HepG2 (cell line): ENCODE data around the gene DNAH8. TPM values are rescaled to one million over a fixed set of nuclear protein-coding genes. Genes with fewer than 3 reads are reported as not detected.
"Not testable (repeated sequence)": the region's sequence is repeated elsewhere in the genome, so short reads cannot be mapped to it uniquely, and the experiment has no call there.

Experiments used
- ATAC-seq: fragments of 200-7000 bp; cut with Tn5 transposase; 3 replicates; pipeline ENCODE4 v1.9.1; 2020; ENCODE audit warnings: mild to moderate bottlenecking, moderate library complexity
- BruUV-seq: library from RNA; stranded (reverse); fragments of 400-500 nt; replicated peaks from 2 replicates; lab custom pipeline; 2021; lab: Mats Ljungman, UMichigan
- CTCF ChIA-PET: fragments of 300-600 bp; formaldehyde crosslinking; extraction: SDS; loops from one replicate; lab custom pipeline; 2021; ENCODE audit warnings: low total read pairs, inconsistent platforms, low intra/inter-chr PET ratio; lab: Yijun Ruan, JAX
- POLR2A ChIA-PET: fragments of 350-600 bp; sonication (Branson Sonifier 250); formaldehyde crosslinking; loops from one replicate; lab custom pipeline; 2020; ENCODE audit warnings: antibody characterized with exemption, inconsistent platforms; lab: Yijun Ruan, JAX
- DNase-seq: peaks from one replicate; pipeline ENCODE4 v3.0.0-alpha.2; 2015; ENCODE audit warnings: low spot score
- FAIRE-seq: peaks from 3 replicates; lab custom pipeline; 2011; peaks lifted over from hg19 to GRCh38; lab: Jason Lieb, UNC
- H2AFZ ChIP-seq: one replicate; pipeline ENCODE4 v1.6.1; 2011; ENCODE audit warnings: low read length, inconsistent platforms
- H3K27ac ChIP-seq: fragments of 300-600 bp; 3 replicates; pipeline ENCODE4 v1.8.0; 2011; ENCODE audit warnings: mixed run types, mild to moderate bottlenecking, mixed read lengths, low read length, inconsistent platforms; ENCODE audit not compliant: insufficient read depth; ENCODE audit errors: extremely low read length
- H3K27me3 ChIP-seq, 2 experiments: fragments of 200-600 bp in 1 of 2; 2 replicates in 1 of 2; 3 replicates in 1 of 2; pipeline versions ENCODE4 v1.6.0 to v1.8.0; 2011; ENCODE audit warnings: low read length in 2 of 2, mild to moderate bottlenecking in 2 of 2, moderate library complexity in 2 of 2, inconsistent platforms in 1 of 2; ENCODE audit not compliant: insufficient read depth in 2 of 2, control insufficient read depth in 1 of 2
- H3K36me3 ChIP-seq, 2 experiments: fragments of 200-600 bp in 1 of 2; replicated peaks in 1 of 2; 2 replicates in 1 of 2; 3 replicates in 1 of 2; pipeline versions ENCODE4 v1.5.1 to v1.8.0; 2011; ENCODE audit warnings: low read length in 2 of 2, inconsistent platforms in 1 of 2; ENCODE audit not compliant: insufficient read depth in 2 of 2, control insufficient read depth in 1 of 2
- H3K4me1 ChIP-seq: 2 replicates; pipeline ENCODE4 v1.5.1; 2012; ENCODE audit warnings: low read length, inconsistent platforms; ENCODE audit not compliant: insufficient read depth
- H3K4me2 ChIP-seq: 2 replicates; pipeline ENCODE4 v1.6.0; 2011; ENCODE audit warnings: low read depth, low read length, inconsistent platforms
- H3K4me3 ChIP-seq, 3 experiments: fragments of 200-600 bp in 1 of 3; sonication (generic), shearing (Covaris generic) in 1 of 3; replicated peaks in 1 of 3; 2 replicates each; pipeline ENCODE4 v1.5.1; 2011 to 2016; ENCODE audit warnings: low read length in 3 of 3, inconsistent platforms in 2 of 3, low read depth in 2 of 3, mild to moderate bottlenecking in 2 of 3, control low read depth in 1 of 3, mixed read lengths in 1 of 3; ENCODE audit not compliant: insufficient read depth in 1 of 3
- H3K79me2 ChIP-seq: one replicate; pipeline ENCODE4 v1.6.1; 2011; ENCODE audit warnings: low read length, inconsistent platforms; ENCODE audit not compliant: insufficient read depth
- H3K9ac ChIP-seq: 2 replicates; pipeline ENCODE4 v1.6.0; 2011; ENCODE audit warnings: mild to moderate bottlenecking, low read depth, low read length, inconsistent platforms; ENCODE audit not compliant: insufficient read depth
- H3K9me3 ChIP-seq: 2 replicates; pipeline ENCODE4 v1.5.1; 2012; ENCODE audit warnings: mild to moderate bottlenecking, low read length
- H4K20me1 ChIP-seq: 2 replicates; pipeline ENCODE4 v1.6.0; 2011; ENCODE audit warnings: inconsistent platforms, mild to moderate bottlenecking, low read length, moderate library complexity; ENCODE audit not compliant: insufficient read depth
- MEF2D ChIP-seq: sonication (generic); formaldehyde crosslinking; IDR thresholded peaks from 2 replicates; pipeline ENCODE4 v1.5.1; 2020; ENCODE audit warnings: mild to moderate bottlenecking, missing genetic modification reagents
- TRIM22 ChIP-seq: fragments of 450-650 bp; IDR thresholded peaks from 2 replicates; pipeline ENCODE4 v1.6.1; 2017
- ZBTB26 ChIP-seq: IDR thresholded peaks from 2 replicates; pipeline ENCODE4 v1.6.1; 2016; ENCODE audit warnings: missing compliant biosample characterization, missing genetic modification reagents, borderline replicate concordance
- ZNF83 ChIP-seq: sonication (generic); formaldehyde crosslinking; IDR thresholded peaks from 2 replicates; pipeline ENCODE4 v1.4.0; 2020; ENCODE audit warnings: missing genetic modification reagents, mild to moderate bottlenecking, borderline replicate concordance
- WGBS: methylation state at CpG from one replicate; pipeline ENCODE4 v1.1.6; 2017; ENCODE audit warnings: low lambda C conversion rate; 5-methylcytosine and 5-hydroxymethylcytosine counted together
- in situ Hi-C: cut with HindIII; loops from 2 replicates; pipeline ENCODE4 v1.10.0; 2017; ENCODE audit warnings: low pct_unique_long_range_greater_than_20kb; ENCODE audit not compliant: extremely low pct_ligation_motif_present
- intact Hi-C: fragments of 100-400 bp; cut with micrococcal nuclease; formaldehyde crosslinking; loops from one replicate; pipeline ENCODE4 v1.10.0; 2022; ENCODE audit not compliant: unreplicated experiment
- polyA plus RNA-seq, 8 experiments: library from polyadenylated mRNA; depleted of rRNA in 3 of 8; stranded (reverse) in 7 of 8; unstranded in 1 of 8; fragments of >200 nt; fragmentation: Illumina TruSeq in 4 of 8; extraction: Trizol in 4 of 8; gene quantifications; 2 replicates each; pipeline versions ENCODE4 v1.2.1 to v1.2.3, GENCODE V29; 2011 to 2016; ENCODE audit warnings: low read depth in 4 of 8, missing spikeins in 1 of 8, mixed read lengths in 1 of 8; ENCODE audit not compliant: insufficient read depth in 1 of 8
- total RNA-seq, 5 experiments: library from RNA; depleted of rRNA; stranded (reverse); fragments of >200 nt; fragmentation: Illumina TruSeq; extraction: Trizol; gene quantifications; 2 replicates each; pipeline ENCODE4 v1.2.3, GENCODE V29; 2016; ENCODE audit warnings: low read depth in 1 of 5

DNAH8 gene
- total and polyA plus RNA-seq, 2 of the 13 experiments (the other 11 are each of a cell fraction or from before 2014, with no cell fraction given): not detected

- TF ChIP-seq ZBTB26 (CRISPR knock-in tag): no peak
- no peak for TF ChIP-seq MEF2D (CRISPR knock-in tag)
- no peak for TF ChIP-seq ZNF83 (CRISPR knock-in tag)
- no peak for TF ChIP-seq TRIM22
These were observed 200.3 kb downstream of the DNAH8 start (continued) for GRCh38 chr6:38915205-38915925.

GRCh38 chr6:38921540-38921939, 206.4 kb downstream of the DNAH8 start:
- CTCF ChIA-PET, BruUV-seq, DNase-seq, H2AFZ ChIP-seq, intact Hi-C loops, H3K4me2 ChIP-seq, H3K27me3 ChIP-seq, H3K9me3 ChIP-seq, POLR2A ChIA-PET, H3K4me3 ChIP-seq, H3K79me2 ChIP-seq, H3K9ac ChIP-seq, H3K27ac ChIP-seq, H3K36me3 ChIP-seq, ATAC-seq, H3K4me1 ChIP-seq, FAIRE-seq, H4K20me1 ChIP-seq, in situ Hi-C loops: not testable (repeated sequence)
- WGBS: 54% methylated on average over 8 of the region's 8 CpGs
